GM21515 (cell line): Measurements from ENCODE around the gene NIPA2.

ENCODE experiments used
- ATAC-seq: cut with Tn5 transposase; IDR thresholded peaks from one replicate; pipeline ENCODE4 v1.9.1; 2021; ENCODE audit not compliant: unreplicated experiment

Gene NIPA2

DNA sequence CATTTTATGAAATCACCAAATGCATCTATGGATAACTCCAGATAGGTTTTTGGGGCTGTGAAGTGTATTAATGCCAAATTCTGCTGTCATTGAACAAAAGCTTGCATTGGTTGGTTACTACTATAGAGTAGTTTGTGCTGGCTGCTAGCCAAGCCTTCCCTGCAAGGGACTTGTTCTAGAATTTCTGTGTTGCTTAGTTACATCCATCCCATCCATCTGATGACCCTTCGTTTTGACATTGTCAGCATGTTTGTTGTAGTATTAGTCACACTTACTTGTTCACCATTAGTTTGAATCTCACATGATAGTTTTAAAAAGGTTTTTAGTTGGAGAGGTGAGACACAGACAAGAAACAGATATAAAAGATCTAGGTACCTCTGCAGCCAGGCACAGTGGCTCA is 7.0 kb upstream of the NIPA2 start:
- ATAC-seq = no peak

DNA sequence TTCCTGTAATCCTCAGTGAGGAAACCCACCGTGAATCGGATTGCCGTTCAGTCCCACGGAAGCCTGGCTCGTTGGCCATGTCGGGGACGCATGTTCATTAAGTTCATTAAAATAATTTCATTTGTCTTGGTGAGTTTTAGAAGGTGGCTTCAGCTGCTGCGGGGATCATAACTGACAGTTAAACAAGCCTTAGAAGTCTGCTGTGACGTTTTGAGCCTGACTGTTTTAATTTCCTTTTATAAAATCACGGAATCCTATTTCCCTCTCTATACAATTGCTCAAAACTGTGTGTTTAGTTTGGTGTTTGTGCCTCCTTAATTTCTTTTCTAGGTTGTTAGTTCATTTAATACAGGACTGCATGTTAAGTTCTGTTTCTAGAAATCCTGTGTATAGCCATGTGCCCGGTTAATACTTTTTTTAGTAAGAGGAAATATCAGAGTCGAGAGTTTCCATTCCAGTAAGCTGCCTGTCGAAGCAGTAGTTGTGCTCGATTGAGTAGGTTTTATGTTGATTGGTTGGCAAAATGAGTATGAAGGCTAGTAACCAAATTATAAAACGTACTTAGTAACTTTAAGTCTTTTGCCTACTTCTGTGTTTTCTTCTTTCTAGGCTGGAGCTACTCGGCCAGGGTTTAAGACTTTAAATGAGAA is 705 bp downstream of the NIPA2 start:
- ATAC-seq = peak; percentile 4

DNA sequence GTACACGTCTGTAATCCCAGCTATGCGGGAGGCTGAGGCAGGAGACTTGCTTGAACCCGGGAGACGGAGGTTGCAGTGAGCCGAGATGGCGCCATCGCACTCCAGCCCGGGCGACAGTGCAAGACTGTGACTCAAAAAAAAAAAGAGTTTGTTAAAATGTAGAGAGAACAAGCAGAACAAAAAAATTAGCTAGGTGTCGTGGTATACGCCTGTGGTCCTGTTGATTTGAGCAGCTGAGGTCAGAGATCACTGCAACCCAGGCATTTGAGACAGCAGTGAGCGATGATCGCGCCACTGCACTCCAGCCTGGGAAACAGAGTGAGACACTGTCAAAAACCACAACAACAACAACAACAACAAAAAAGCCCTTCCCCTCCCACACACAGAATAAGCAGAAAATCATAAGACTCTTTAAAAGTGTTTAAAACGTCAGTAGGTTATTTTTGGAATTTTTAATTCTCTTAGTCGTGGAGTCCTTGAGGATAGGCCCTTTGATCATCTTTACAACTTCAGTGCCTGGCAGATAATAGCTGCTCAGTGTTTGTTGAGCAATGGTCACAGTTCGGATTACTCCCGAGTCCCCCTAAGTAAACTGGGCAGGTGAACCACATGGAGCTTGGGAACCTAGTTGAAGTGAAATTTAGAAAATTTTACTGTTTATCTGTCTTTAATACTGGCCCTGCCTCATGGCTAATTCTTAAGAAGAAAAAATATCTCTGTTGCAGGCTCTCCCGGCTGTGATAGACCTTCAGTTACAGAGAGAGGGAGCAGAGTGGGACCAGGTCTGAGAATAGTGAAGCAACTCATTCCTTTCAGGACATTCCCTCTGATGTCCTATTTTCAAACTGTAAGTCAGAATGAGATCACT is 6.2 kb downstream of the NIPA2 start:
- ATAC-seq = no peak

DNA sequence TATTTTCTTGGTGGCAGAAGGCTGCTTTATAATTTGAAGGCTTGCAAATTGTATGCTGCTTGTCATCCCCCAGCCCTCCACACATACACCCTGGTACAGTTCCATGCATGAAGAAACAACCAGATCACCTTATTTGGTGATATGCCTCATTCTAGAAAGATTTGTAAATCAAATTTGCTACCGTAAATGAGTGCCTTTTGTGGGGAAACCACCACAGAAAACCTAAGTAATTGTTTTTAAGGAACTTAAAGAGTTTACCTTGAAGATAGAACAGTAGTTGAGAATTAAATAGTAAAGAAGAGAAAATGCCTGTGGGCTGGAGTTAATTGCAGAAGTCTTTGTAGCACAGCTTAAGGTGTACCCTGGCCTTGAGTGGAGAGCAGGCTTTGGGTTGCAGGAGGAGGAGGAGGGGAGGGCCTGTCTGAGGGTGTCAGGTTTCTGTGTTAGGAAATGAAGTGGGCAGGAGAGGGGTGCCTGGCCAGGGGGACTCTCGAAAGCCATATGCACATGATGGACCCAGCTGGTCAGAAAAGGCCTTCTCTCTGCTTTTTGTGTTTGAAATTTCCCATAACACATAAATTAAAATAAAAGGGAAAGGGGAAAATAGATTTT is 6.9 kb downstream of the NIPA2 start:
- ATAC-seq = no peak

DNA sequence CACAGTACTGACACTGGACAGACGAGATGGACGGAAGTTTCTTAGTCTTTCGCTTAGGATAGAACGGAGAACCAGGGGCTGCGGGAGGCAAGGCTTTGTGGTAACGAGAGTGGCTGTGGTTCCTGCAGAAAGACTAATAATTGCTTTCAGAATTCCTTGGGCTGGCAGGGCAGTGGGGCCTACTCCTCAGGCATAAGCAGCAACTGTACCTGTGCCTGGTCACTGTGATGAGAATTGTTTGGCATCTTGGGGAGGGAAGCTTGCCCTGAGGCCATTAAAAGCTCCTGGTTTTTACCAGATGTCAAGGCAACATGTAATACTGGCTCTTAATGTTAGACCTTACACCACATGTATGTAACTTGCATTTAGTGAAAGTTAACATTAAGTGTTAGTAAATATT is 7.6 kb downstream of the NIPA2 start:
- ATAC-seq = no peak

DNA sequence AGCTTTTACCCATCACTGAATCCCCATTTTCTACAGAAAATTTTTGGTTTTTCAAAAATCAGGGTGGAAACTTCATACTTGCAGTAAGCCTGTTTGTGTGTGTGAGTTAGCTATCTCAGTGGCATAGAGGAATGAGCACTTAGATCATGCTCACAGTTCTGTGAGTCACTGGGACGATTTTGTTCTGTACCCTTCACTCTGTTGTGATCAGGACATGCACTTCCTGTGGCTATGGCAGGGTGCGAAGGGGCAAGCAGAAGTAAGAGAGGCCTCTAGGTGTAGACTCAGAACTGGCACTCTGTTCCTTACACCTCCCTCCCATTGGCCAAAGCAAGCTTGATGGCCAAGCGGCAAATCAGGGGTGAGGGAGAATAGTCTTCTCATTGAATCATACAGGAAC is 11.6 kb downstream of the NIPA2 start:
- no peak for ATAC-seq

DNA sequence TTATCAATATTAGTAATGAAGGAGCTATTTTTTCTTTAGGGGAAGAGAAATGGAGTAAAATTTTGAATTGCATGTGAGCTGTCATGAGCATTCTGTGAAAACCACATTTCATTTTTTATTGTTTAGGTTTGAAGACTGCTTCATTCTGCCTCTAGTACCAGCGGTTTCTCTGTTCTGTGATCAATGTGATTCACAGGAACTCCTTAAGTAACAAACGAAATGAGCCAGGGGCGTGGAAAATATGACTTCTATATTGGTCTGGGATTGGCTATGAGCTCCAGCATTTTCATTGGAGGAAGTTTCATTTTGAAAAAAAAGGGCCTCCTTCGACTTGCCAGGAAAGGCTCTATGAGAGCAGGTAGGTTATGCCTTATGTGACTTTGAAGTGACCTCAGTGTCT is 13.0 kb downstream of the NIPA2 start:
- no peak for ATAC-seq

DNA sequence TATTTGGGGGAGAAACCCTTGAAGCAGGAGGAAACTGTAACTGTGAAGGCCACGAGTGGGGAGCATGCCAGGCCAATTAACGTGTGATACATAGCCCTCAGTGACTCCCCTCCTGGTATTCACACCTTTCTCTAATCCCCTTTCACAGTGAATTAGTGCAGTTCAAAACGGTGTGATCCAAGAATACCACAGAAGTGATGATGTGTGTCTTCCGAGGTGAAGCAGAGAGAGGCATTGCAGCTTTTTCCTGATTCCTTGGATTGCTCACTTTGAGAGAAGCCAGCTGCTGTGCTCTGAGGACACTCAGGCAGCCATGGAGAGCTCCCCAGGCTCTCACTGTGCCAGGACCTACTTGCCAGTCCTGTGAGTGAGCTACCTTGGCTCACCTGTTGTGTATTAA is 17.3 kb downstream of the NIPA2 start:
- no peak for ATAC-seq

DNA sequence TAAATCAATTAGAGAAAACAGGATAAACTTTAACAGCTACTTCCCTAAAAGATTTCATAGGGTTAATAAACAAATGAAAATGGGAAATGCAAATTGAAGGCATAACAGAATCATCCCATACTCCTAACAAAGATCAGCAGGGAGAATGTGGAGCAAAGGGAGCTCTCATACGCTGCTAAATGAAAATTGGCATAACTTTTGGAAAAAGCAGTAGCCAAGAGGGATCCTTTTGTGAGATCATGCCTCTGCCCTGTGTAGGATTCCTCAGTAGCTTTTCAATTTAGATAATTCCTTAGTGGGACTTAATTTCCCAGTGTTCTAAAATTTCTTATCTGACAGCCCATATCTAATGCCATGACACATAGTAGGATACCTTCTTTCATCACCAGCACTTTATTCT is 18.2 kb downstream of the NIPA2 start:
- ATAC-seq = no peak

DNA sequence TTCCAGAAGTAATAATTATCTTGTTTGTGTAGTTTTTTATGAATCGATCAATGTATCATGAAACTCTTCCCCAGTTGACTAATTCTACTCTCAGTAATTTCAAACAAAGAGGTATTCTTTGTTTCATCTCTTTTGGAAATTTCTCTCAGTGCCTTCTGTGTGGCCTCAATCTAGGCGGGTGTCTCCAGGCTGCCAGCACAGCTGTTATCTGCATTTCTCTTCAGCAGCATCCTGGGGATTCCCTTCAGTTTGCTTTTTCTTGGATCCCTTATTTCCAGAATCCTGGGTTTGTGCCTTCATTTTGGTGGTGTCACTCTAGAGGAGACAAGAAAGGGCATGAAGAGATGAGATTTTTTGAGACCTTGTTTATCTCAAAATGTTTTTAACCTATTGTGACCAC is 22.7 kb downstream of the NIPA2 start:
- ATAC-seq = no peak

DNA sequence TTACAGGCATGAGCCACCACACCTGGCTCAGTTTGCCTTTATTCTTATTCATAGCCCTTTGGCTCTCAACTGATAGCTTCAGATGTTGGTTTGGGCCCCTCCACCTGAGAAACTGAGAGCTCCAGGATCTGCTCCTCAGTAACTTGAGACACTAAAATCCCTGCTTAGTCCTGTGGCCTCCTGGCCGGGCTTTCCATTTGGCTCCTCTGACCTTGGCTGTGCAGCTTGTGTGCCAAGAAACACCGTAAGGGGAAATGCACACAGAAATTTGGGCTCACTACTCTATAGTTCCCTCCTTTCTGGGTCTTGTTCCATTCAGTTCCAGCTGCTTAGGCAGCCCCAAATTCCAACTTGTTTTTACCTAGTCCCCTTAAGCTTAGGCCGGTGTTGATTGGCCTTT is 24.9 kb downstream of the NIPA2 start:
- no peak for ATAC-seq

DNA sequence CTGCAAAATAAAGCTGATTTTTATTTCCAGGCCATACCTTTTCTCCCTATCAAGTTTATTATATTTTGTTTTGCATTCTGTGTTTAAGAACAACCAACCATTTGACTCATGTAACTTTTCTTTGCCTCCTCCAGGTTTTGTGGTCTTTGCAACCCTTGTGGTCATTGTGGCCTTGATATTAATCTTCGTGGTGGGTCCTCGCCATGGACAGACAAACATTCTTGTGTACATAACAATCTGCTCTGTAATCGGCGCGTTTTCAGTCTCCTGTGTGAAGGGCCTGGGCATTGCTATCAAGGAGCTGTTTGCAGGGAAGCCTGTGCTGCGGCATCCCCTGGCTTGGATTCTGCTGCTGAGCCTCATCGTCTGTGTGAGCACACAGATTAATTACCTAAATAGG is 27.6 kb downstream of the NIPA2 start:
- no peak for ATAC-seq

DNA sequence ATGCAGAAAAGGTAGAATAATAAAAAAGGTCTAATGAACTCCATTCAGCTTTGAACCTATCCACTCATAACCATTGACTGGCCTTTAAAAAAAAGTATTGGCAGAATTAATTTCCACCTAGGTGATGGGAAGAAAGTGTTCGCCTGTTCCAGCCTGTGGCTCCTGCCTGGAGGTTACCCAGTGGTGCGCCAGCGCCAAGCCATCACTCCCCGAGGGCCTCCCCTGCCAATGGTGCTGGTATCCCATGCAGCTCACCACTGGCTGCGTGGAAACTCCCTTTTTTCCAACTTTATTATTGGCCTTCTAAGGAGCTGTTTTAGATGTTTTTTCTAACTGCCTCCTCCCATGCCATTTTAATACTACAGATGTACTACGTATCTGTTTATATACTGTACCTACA is 29.4 kb downstream of the NIPA2 start:
- ATAC-seq = no peak

DNA sequence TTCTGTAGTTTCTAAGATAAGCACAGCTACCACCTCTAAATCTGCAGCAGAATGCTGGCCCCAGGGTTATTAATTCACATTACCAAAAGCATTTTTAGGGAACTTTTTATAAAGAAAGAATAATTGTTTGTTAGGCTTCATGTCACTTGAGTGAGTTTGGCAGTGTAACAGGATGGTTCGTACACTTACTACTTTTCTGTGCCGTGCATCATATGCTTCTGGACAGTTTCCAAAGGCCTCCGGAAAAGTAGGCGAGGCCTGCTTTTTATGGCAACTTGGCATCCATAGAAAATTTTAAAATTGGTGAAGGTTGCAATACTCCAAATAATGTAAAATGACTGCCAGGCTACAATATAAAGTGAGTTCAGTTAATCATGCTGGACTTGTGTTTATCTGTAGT is 30.0 kb downstream of the NIPA2 start:
- ATAC-seq = no peak

DNA sequence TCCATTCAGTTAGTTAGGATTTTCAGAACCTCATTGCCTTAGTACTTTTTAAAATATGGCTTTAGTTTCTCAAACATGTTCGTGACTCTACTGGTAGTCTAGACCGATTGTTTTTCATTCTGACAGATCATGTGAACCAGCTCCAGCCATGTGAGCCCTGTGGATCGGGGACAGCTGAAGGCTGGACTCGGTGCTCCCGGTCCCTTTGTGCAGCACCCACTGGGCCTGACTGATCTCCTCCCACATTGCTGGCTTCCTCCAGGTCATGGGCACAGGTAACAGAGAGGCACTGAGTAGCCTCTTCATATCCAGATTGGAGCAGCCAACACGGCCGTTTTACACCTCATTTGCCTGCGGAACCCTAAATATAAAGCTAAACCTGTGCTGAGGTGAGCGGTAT is 30.5 kb downstream of the NIPA2 start:
- no peak for ATAC-seq

DNA sequence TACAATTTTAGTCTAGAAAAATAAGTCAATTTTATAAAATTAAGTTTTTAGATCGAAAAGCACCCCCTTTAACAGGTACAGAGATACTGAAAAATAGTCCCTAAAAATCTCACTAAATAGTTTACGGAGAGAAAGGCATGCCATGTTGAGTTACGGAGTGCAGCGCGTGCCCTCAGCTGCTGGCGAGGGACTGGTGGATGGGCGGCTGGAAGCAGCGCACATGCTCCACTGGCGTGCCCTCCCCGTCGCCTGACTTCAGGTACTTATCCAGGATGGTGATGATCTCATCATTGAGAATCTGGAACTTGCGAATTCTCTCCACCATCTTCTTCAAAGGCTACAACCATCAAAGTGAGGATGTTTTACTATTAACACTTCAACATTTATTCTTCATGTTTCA is 31.4 kb downstream of the NIPA2 start:
- no peak for ATAC-seq

DNA sequence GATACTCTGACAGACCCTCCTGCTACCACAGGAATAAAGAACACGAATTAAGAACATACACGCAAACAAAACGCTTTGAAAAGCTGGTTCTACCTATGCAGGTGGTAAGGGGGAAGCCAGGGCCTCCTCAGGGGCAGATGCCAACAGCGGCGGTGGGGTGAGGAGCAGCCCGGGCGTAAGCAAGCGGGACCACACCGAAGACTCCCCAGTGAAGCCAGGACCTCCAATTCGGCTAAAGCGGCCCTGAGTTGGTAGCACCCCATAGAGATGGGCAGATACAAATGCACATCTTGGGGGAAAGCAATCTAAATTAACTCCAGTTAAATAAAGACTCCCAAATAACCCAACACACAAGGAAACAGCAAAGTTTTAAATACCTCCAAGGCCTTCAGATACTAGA is 32.4 kb downstream of the NIPA2 start:
- no peak for ATAC-seq

DNA sequence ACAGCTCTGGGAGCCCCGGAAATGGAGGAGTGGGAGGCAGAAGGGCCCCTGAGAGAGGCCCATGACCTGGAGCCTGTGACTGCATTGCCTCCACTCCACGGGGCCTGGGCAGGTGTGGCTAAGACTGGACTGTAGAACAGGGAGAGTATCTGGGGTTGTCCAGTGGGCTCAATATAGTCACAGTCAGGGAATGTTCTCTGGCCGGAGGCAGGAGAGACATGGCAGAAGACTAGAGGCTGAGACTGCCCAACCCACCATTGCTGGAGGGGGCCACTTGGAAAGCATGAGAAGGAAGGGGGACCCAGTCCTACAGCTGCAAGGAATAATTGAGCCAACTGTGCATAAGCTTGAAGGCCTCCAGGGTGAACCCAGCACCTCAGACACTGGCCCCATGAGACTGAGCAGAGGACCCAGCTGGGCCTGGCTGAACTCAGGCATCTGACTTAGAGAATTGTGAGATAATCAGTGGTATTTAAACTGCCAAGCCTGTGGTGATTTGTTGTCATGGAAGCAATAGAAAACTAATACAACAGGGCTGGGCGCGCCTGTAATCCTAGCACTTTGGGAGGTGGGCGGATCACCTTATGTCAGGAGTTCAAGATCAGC is 33.1 kb downstream of the NIPA2 start:
- no peak for ATAC-seq

DNA sequence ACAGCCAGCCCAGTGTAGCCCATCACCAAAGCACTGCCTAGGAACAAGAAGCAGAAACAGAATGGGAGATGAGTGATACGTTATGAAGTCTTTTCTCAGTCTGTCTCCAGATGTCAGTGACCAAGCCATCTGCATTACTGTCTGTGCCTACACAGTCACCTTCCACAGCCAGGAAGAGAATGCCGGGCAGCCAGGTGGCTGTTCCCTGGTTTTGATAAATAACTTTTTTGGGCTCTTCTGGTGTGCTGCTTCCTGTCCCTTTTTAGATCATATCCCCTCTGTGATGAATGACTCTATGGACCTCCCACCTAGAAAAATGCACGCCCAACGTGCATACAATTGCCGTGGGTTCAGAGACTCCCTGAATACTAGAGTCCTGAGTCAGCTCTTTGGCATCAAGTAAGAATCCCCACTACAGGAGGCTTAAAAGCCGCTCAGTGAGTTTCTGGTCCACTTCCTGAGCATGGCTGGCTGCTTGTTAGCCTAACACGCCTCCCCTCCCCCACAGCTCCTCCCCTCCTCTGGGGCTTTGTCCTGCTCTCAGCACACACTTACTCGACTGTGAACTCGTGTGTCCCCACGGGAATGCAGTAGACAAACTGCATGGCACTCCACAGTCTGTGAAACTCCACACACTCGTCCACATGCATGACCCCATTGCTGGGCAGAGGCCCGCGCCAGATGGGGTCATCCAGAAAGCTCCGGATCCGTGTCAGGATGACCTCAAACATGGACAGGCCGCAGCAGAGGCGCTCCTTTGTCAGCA is 34.7 kb downstream of the NIPA2 start:
- no peak for ATAC-seq

DNA sequence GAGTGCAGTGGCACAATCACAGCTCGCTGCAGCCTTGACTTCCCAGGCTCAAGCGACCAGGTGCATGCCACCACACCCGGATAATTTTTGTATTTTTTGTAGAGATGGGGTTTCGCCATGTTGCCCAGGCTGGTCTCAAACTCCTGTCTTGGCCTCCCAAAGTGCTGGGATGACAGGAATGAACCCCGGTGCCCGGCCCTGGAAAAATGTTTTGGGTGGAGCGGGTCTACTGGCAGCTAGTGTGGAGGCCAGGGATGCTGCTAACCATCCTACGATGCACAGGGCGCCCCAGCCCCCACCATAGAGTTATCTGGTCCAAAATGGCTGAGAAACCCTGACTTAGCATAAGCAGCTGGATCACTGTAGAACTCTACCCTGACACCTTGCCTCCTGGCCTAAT is 35.4 kb downstream of the NIPA2 start:
- no peak for ATAC-seq

DNA sequence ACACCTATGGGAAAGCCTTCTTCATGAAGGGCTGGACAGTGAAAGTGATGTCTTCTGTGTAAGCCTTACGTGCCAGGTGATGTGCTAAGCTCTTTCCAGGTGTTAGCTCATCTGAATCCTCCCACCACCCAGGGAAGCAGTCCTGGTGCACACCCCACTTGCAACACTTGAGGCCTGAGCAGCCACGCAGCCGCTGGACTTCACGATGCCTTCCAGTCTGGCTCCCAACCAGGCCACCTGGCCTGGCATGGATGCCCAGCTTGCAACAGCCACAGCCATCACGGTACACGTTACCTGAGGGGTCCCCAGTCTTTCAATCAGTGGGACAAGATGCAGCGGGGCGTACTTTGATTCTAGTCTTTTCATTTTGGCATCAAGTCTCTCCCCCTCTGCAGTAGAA is 35.8 kb downstream of the NIPA2 start:
- no peak for ATAC-seq
